Pancreas (tissue), 10 donors: Measurements from ENCODE around the gene MRPS18C. TPM values are rescaled to one million over a fixed set of nuclear protein-coding genes. Genes with fewer than 3 reads are reported as not detected.
A peak's percentile ranks its signal among the peaks of the same experiment; 100 is the strongest.

ENCODE experiments used
- ATAC-seq, 4 donors: fragments of 200-7000 bp; cut with Tn5 transposase; one replicate each; pipeline versions ENCODE4 v1.8.0 to v1.9.1; 2020; ENCODE audit warnings: mild to moderate bottlenecking in 4 of 4, moderate library complexity in 4 of 4
- DNase-seq, 6 donors: peaks; one replicate each; pipeline ENCODE4 v3.0.0-alpha.2; 2020
- FAIRE-seq: peaks from 2 replicates; lab custom pipeline; 2012; peaks lifted over from hg19 to GRCh38; lab: Jason Lieb, UNC
- H3K27ac ChIP-seq, 4 donors: fragments of 200-600 bp; sonication (generic); 1 replicate in 3 of 4; 2 replicates in 1 of 4; pipeline versions ENCODE4 v1.5.0 to v1.8.0; 2020
- H3K27me3 ChIP-seq, 4 donors: fragments of 200-600 bp; one replicate each; pipeline ENCODE4 v1.8.0; 2021
- H3K36me3 ChIP-seq, 3 donors: fragments of 200-600 bp; sonication (generic) in 1 of 3; one replicate each; pipeline versions ENCODE4 v1.5.0 to v1.8.0; 2020 to 2021
- H3K4me1 ChIP-seq, 3 donors: fragments of 200-600 bp; one replicate each; pipeline ENCODE4 v1.8.0; 2021
- H3K4me3 ChIP-seq, 4 donors: fragments of 200-600 bp; sonication (generic) in 2 of 4; one replicate each; pipeline versions ENCODE4 v1.5.0 to v1.8.0; 2020 to 2021
- H3K9me3 ChIP-seq, 4 donors: fragments of 200-600 bp; one replicate each; pipeline ENCODE4 v1.8.0; 2021
- CTCF ChIP-seq, 4 donors: fragments of 200-600 bp; sonication (generic) in 3 of 4; IDR thresholded peaks; one replicate each; pipeline versions ENCODE4 v1.5.0 to v1.8.0; 2021; ENCODE audit warnings: antibody characterized with exemption in 4 of 4
- WGBS, 2 donors: extraction: QIAGEN DNeasy Blood & Tissue Kit; methylation state at CpG; one replicate each; pipeline ENCODE4 v1.1.7; 2013; 5-methylcytosine and 5-hydroxymethylcytosine counted together
- intact Hi-C, 3 donors: fragments of 100-400 bp; cut with DNase I; formaldehyde crosslinking; loops; one replicate each; pipeline versions ENCODE4 v1.11.1 to v1.14.2; 2022
- polyA plus RNA-seq, 2 donors: library from polyadenylated mRNA; stranded (reverse); fragments of 200-250 nt; gene quantifications; one replicate each; pipeline ENCODE4 v1.2.3, GENCODE V29; 2013
- total RNA-seq, 6 donors: library from RNA; stranded (reverse); fragmentation: NEBNext Ultra II Directional in 4 of 6; extraction: Animal tissue kit (Norgen Biotek cat#: 25700) in 4 of 6; gene quantifications; one replicate each; pipeline versions ENCODE4 v1.2.1 to v1.2.4, GENCODE V29; 2021 to 2023
- donor health status: healthy with polysubstance abuse.
- donor health status: DM: no; HTN: no; CAD: no; lungs with moderate emphysema.
- donor health status: DM: no; HTN: no; CAD: no.
- donor health status: control.
- donor health status: control.
- donor health status: Bipolar disorder and iron deficiency.
- donor health status: DM: yes; HTN: yes; CAD: no.
- donor health status: DM: no; HTN: no; CAD: no.
- donor health status: DM: no; HTN: no; CAD: no.
- donor health status: DM: yes; HTN: yes; CAD: no.

Gene MRPS18C
- total and polyA plus RNA-seq, 8 donors: 9.0 to 22.2 (median 16.8) TPM

GRCh38 chr4:83418211-83418610 lies 37.6 kb upstream of the MRPS18C start:
- H3K27ac ChIP-seq: no peak overlapping the region
- no peaks in the 10 kb centered on the region for H3K9me3 ChIP-seq
- no peak overlapping the region for H3K4me3 ChIP-seq
- no peak for TF ChIP-seq CTCF (IDR thresholded peaks at IDR 0.05)
- H3K4me1 ChIP-seq: no peaks in the 10 kb centered on the region
- no peaks in the 10 kb centered on the region for H3K27me3 ChIP-seq
- H3K36me3 ChIP-seq: peaks cover 0 to 21% (median 0%) of the 10 kb centered on the region in 3 donors
- DNase-seq: no peak
- ATAC-seq: no peak
- intact Hi-C loops: no loop called here
- FAIRE-seq: no peak

- WGBS, 2 donors: 98 to 100% methylated on average over 1 of the region's 1 CpG
- H3K27me3 ChIP-seq: no peaks in the 10 kb centered on the region
- no peaks in the 10 kb centered on the region for H3K4me1 ChIP-seq
- intact Hi-C loops: no loop called here
- H3K9me3 ChIP-seq: no peaks in the 10 kb centered on the region
- DNase-seq: no peak
- ATAC-seq: no peak
- no peak for TF ChIP-seq CTCF (IDR thresholded peaks at IDR 0.05)
- no peak overlapping the region for H3K4me3 ChIP-seq
- H3K27ac ChIP-seq: no peak overlapping the region
- FAIRE-seq: peak; percentile 47
- peaks cover 0 to 15% (median 0%) of the 10 kb centered on the region in 3 donors for H3K36me3 ChIP-seq
Measured at GRCh38 chr4:83431200-83431599, 24.7 kb upstream of the MRPS18C start.

GRCh38 chr4:83436680-83437079 lies 19.2 kb upstream of the MRPS18C start:
- ATAC-seq: no peak
- no peaks in the 10 kb centered on the region for H3K9me3 ChIP-seq
- 83 to 86% methylated on average over 4 of the region's 4 CpGs for WGBS, 2 donors
- no peak for DNase-seq
- no peaks in the 10 kb centered on the region for H3K27me3 ChIP-seq
- FAIRE-seq: no peak
- intact Hi-C loops: no loop called here
- no peak overlapping the region for H3K4me3 ChIP-seq
- peaks cover 0 to 21% (median 4%) of the 10 kb centered on the region in 3 donors for H3K36me3 ChIP-seq
- TF ChIP-seq CTCF (IDR thresholded peaks at IDR 0.05): no peak
- H3K27ac ChIP-seq: no peak overlapping the region
- no peaks in the 10 kb centered on the region for H3K4me1 ChIP-seq

- H3K4me1 ChIP-seq: no peaks in the 10 kb centered on the region
- TF ChIP-seq CTCF (IDR thresholded peaks at IDR 0.05): no peak
- intact Hi-C loops: no loop called here
- no peak overlapping the region for H3K27ac ChIP-seq
- no peaks in the 10 kb centered on the region for H3K27me3 ChIP-seq
- H3K9me3 ChIP-seq: no peaks in the 10 kb centered on the region
- no peak overlapping the region for H3K4me3 ChIP-seq
- no peak for DNase-seq
- peaks cover 0 to 13% (median 4%) of the 10 kb centered on the region in 3 donors for H3K36me3 ChIP-seq
- no peak for FAIRE-seq
- ATAC-seq: no peak
Measured at GRCh38 chr4:83438719-83439118, 17.1 kb upstream of the MRPS18C start.

- Histone ChIP-seq H3K4me3 (no peak overlapping the region), H3K9me3 (no peaks in the 10 kb centered on the region), H3K4me1 (no peaks in the 10 kb centered on the region), H3K27ac (no peak overlapping the region), H3K27me3 (no peaks in the 10 kb centered on the region), H3K36me3 (peaks cover 4 to 12% (median 7%) of the 10 kb centered on the region in 3 donors)
- TF ChIP-seq CTCF (IDR thresholded peaks at IDR 0.05): no peak
- FAIRE-seq: no peak
- DNase-seq: no peak
- intact Hi-C loops: no loop called here
- no peak for ATAC-seq
- WGBS, 2 donors: 70 to 79% methylated on average over 1 of the region's 1 CpG
Measured at GRCh38 chr4:83440148-83440814, 15.6 kb upstream of the MRPS18C start.
